Measurements from ENCODE around the gene MAP4.

DNA sequence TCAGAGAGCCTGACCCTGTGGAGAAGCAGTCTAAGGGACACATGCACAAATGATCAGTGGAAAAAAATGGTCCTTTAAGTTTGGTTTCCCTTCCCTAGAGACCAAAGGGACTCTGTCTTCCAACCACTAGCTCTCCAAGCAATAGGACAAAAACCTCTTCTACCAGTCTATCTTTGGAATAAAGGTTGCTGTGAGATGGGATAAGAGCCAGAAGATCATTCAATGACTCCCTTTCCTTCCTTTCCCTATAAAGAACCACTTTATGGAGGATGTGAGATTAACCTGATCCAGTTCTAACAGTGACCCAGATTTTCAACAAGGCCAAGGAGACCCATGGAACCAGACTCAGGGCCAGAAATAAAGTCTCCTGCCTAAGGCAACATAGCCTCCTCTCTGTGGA lies 138.5 kb downstream of the MAP4 start:
- TF ChIP-seq, protein P1, sequence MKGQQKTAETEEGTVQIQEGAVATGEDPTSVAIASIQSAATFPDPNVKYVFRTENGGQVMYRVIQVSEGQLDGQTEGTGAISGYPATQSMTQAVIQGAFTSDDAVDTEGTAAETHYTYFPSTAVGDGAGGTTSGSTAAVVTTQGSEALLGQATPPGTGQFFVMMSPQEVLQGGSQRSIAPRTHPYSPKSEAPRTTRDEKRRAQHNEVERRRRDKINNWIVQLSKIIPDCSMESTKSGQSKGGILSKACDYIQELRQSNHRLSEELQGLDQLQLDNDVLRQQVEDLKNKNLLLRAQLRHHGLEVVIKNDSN (IDR thresholded peaks at IDR 0.05): no peak
- no peak for TF ChIP-seq YY1 (IDR thresholded peaks at IDR 0.05; ENCODE audit: low read depth)
- no peak for TF ChIP-seq EP300 (IDR thresholded peaks at IDR 0.05; ENCODE audit: borderline replicate concordance)
- no peak for TF ChIP-seq FOXM1 (IDR thresholded peaks at IDR 0.05; ENCODE audit: borderline replicate concordance, low read depth)
- no peak for TF ChIP-seq NFIC (IDR thresholded peaks at IDR 0.05)
- no peak for TF ChIP-seq CREB1 (IDR thresholded peaks at IDR 0.05; ENCODE audit: low read depth)
- TF ChIP-seq, protein P2, sequence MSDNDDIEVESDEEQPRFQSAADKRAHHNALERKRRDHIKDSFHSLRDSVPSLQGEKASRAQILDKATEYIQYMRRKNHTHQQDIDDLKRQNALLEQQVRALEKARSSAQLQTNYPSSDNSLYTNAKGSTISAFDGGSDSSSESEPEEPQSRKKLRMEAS (IDR thresholded peaks at IDR 0.05): no peak
- TF ChIP-seq TAF1 (IDR thresholded peaks at IDR 0.05; ENCODE audit: low read depth): no peak
- TF ChIP-seq RAD21 (IDR thresholded peaks at IDR 0.05; ENCODE audit: low read depth): no peak
- TF ChIP-seq EGR1 (IDR thresholded peaks at IDR 0.05): no peak
- TF ChIP-seq, protein P3, sequence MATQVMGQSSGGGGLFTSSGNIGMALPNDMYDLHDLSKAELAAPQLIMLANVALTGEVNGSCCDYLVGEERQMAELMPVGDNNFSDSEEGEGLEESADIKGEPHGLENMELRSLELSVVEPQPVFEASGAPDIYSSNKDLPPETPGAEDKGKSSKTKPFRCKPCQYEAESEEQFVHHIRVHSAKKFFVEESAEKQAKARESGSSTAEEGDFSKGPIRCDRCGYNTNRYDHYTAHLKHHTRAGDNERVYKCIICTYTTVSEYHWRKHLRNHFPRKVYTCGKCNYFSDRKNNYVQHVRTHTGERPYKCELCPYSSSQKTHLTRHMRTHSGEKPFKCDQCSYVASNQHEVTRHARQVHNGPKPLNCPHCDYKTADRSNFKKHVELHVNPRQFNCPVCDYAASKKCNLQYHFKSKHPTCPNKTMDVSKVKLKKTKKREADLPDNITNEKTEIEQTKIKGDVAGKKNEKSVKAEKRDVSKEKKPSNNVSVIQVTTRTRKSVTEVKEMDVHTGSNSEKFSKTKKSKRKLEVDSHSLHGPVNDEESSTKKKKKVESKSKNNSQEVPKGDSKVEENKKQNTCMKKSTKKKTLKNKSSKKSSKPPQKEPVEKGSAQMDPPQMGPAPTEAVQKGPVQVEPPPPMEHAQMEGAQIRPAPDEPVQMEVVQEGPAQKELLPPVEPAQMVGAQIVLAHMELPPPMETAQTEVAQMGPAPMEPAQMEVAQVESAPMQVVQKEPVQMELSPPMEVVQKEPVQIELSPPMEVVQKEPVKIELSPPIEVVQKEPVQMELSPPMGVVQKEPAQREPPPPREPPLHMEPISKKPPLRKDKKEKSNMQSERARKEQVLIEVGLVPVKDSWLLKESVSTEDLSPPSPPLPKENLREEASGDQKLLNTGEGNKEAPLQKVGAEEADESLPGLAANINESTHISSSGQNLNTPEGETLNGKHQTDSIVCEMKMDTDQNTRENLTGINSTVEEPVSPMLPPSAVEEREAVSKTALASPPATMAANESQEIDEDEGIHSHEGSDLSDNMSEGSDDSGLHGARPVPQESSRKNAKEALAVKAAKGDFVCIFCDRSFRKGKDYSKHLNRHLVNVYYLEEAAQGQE (IDR thresholded peaks at IDR 0.05; ENCODE audit: low read depth): no peak
- no peak for TF ChIP-seq TEAD4 (IDR thresholded peaks at IDR 0.05)

All from Ishikawa (cell line).